IPS-15b (cell line): ENCODE measurements around the gene DSC3.
"Not testable (repeated sequence)": the region's sequence is repeated elsewhere in the genome, so short reads cannot be mapped to it uniquely, and the experiment has no call there.

Experiments
- H3K27me3 ChIP-seq: one replicate; pipeline ENCODE4 v1.6.1; 2013; ENCODE audit warnings: low read length; ENCODE audit not compliant: control insufficient read depth, insufficient read depth
- H3K36me3 ChIP-seq: one replicate; pipeline ENCODE4 v1.6.1; 2013; ENCODE audit warnings: low read length; ENCODE audit not compliant: control insufficient read depth, insufficient read depth
- H3K4me1 ChIP-seq: one replicate; pipeline ENCODE4 v1.6.1; 2013; ENCODE audit warnings: mild to moderate bottlenecking, low read length; ENCODE audit not compliant: control insufficient read depth, insufficient read depth
- H3K4me3 ChIP-seq: one replicate; pipeline ENCODE4 v1.5.1; 2013; ENCODE audit warnings: low read depth, low read length
- H3K9ac ChIP-seq: one replicate; pipeline ENCODE4 v1.6.1; 2013; ENCODE audit warnings: low read depth, mild to moderate bottlenecking, low read length
- H3K9me3 ChIP-seq: one replicate; pipeline ENCODE4 v1.6.1; 2013; ENCODE audit warnings: mild to moderate bottlenecking, low read length; ENCODE audit not compliant: control insufficient read depth, insufficient read depth

The DSC3 gene

GRCh38 chr18:30992231-30992630 lies 50.3 kb downstream of the DSC3 start:
- H3K36me3 ChIP-seq: no peaks in the 10 kb centered on the region
- H3K9me3 ChIP-seq: no peaks in the 10 kb centered on the region
- H3K27me3 ChIP-seq: no peaks in the 10 kb centered on the region
- H3K9ac ChIP-seq: no peak overlapping the region
- no peak overlapping the region for H3K4me3 ChIP-seq
- H3K4me1 ChIP-seq: no peaks in the 10 kb centered on the region

GRCh38 chr18:30991397-30991796 lies 51.1 kb downstream of the DSC3 start:
- no peak overlapping the region for H3K4me3 ChIP-seq
- no peaks in the 10 kb centered on the region for H3K9me3 ChIP-seq
- H3K27me3 ChIP-seq: no peaks in the 10 kb centered on the region
- no peak overlapping the region for H3K9ac ChIP-seq
- no peaks in the 10 kb centered on the region for H3K36me3 ChIP-seq
- H3K4me1 ChIP-seq: no peaks in the 10 kb centered on the region

- no peaks in the 10 kb centered on the region for H3K27me3 ChIP-seq
- H3K4me1 ChIP-seq: no peaks in the 10 kb centered on the region
- no peaks in the 10 kb centered on the region for H3K9me3 ChIP-seq
- no peak overlapping the region for H3K4me3 ChIP-seq
- no peaks in the 10 kb centered on the region for H3K36me3 ChIP-seq
- no peak overlapping the region for H3K9ac ChIP-seq
Measured at GRCh38 chr18:30989141-30989540, 53.4 kb downstream of the DSC3 start.

GRCh38 chr18:30988440-30988839 lies 54.1 kb downstream of the DSC3 start:
- Histone ChIP-seq H3K36me3 (no peaks in the 10 kb centered on the region), H3K4me1 (no peaks in the 10 kb centered on the region), H3K27me3 (no peaks in the 10 kb centered on the region), H3K9me3 (no peaks in the 10 kb centered on the region), H3K4me3 (no peak overlapping the region), H3K9ac (no peak overlapping the region)

GRCh38 chr18:30987467-30988241 lies 54.9 kb downstream of the DSC3 start:
- Histone ChIP-seq H3K27me3 (no peaks in the 10 kb centered on the region), H3K36me3 (no peaks in the 10 kb centered on the region)

GRCh38 chr18:30985753-30986152 lies 56.8 kb downstream of the DSC3 start:
- H3K4me3 ChIP-seq: no peak overlapping the region
- no peak overlapping the region for H3K9ac ChIP-seq
- no peaks in the 10 kb centered on the region for H3K36me3 ChIP-seq
- no peaks in the 10 kb centered on the region for H3K27me3 ChIP-seq
- no peaks in the 10 kb centered on the region for H3K9me3 ChIP-seq
- no peaks in the 10 kb centered on the region for H3K4me1 ChIP-seq

More at GRCh38 chr18:30987467-30988241, 54.9 kb downstream of the DSC3 start:
- H3K9me3 ChIP-seq: no peaks in the 10 kb centered on the region
- no peak overlapping the region for H3K4me3 ChIP-seq
- H3K9ac ChIP-seq: no peak overlapping the region
- no peaks in the 10 kb centered on the region for H3K4me1 ChIP-seq

- H3K4me1 ChIP-seq: no peaks in the 10 kb centered on the region
- H3K9ac ChIP-seq: no peak overlapping the region
- no peaks in the 10 kb centered on the region for H3K9me3 ChIP-seq
- H3K27me3 ChIP-seq: no peaks in the 10 kb centered on the region
- no peaks in the 10 kb centered on the region for H3K36me3 ChIP-seq
- H3K4me3 ChIP-seq: no peak overlapping the region
Measured at GRCh38 chr18:30982285-30982992, 60.1 kb downstream of the DSC3 start.

- H3K9ac ChIP-seq, H3K4me3 ChIP-seq, H3K36me3 ChIP-seq, H3K9me3 ChIP-seq, H3K4me1 ChIP-seq, H3K27me3 ChIP-seq: not testable (repeated sequence)
Measured at GRCh38 chr18:30978091-30978490, 64.5 kb downstream of the DSC3 start.

- no peaks in the 10 kb centered on the region for H3K9me3 ChIP-seq
- no peak overlapping the region for H3K9ac ChIP-seq
- no peaks in the 10 kb centered on the region for H3K27me3 ChIP-seq
- no peaks in the 10 kb centered on the region for H3K36me3 ChIP-seq
- H3K4me1 ChIP-seq: no peaks in the 10 kb centered on the region
- H3K4me3 ChIP-seq: no peak overlapping the region
Measured at GRCh38 chr18:30971338-30971956, 71.1 kb downstream of the DSC3 start.

- Histone ChIP-seq H3K36me3 (no peaks in the 10 kb centered on the region), H3K9ac (no peak overlapping the region), H3K27me3 (no peaks in the 10 kb centered on the region), H3K4me1 (no peaks in the 10 kb centered on the region), H3K4me3 (no peak overlapping the region), H3K9me3 (no peaks in the 10 kb centered on the region)
Measured at GRCh38 chr18:30970196-30970816, 72.2 kb downstream of the DSC3 start.

- Histone ChIP-seq H3K9ac (no peak overlapping the region), H3K4me1 (no peaks in the 10 kb centered on the region), H3K9me3 (no peaks in the 10 kb centered on the region), H3K36me3 (no peaks in the 10 kb centered on the region), H3K4me3 (no peak overlapping the region), H3K27me3 (no peaks in the 10 kb centered on the region)
Measured at GRCh38 chr18:30969670-30970170, 72.8 kb downstream of the DSC3 start.
